GM21447 (cell line): ENCODE data around the gene OR4F3.
"Not testable (repeated sequence)": the region's sequence is repeated elsewhere in the genome, so short reads cannot be mapped to it uniquely, and the experiment has no call there.

ENCODE experiments used
- ATAC-seq: cut with Tn5 transposase; IDR thresholded peaks from one replicate; pipeline ENCODE4 v1.9.1; 2021; ENCODE audit not compliant: unreplicated experiment

Gene OR4F3

GRCh38 chr5:181366968-181367367 lies at the start of gene OR4F3:
TSS of gene OR4F3 (plus strand) at chr5:181367268.
- ATAC-seq: not testable (repeated sequence)
